ENCODE results near the gene STX16. TPM values are rescaled to one million over a fixed set of nuclear protein-coding genes. Genes with fewer than 3 reads are reported as not detected.
A peak's percentile ranks its signal among the peaks of the same experiment; 100 is the strongest.

STX16 gene
- total RNA-seq, 3 donors from 2014 or later, result 42.2 to 70.4 (median 43.1) TPM

- H3K9me3 ChIP-seq, result no peaks in the 10 kb centered on the region
- no peaks in the 10 kb centered on the region for H3K36me3 ChIP-seq (ENCODE audit: low read depth)
- peak overlapping the region; percentile 91 for H3K4me3 ChIP-seq
- TF ChIP-seq CTCF (IDR thresholded peaks at IDR 0.05), result no peak
- peak; percentile 63 for ATAC-seq
- intact Hi-C loops (cut with DNase I, micrococcal nuclease), result no loop called here
- peaks cover 18% of the 10 kb centered on the region for H3K4me1 ChIP-seq (ENCODE audit: low read depth)
- peak; percentile 76 to 85 (median 77) for DNase-seq
These were observed 993 bp downstream of the STX16 start for GRCh38 chr20:58651946-58652605.

GRCh38 chr20:58652606-58653294, 1.7 kb downstream of the STX16 start:
- no peak overlapping the region for H3K4me3 ChIP-seq
- no peaks in the 10 kb centered on the region for H3K36me3 ChIP-seq (ENCODE audit: low read depth)
- no peak for ATAC-seq
- intact Hi-C loops (cut with DNase I, micrococcal nuclease), result no loop called here
- no peaks in the 10 kb centered on the region for H3K9me3 ChIP-seq
- H3K4me1 ChIP-seq (ENCODE audit: low read depth), result peaks cover 18% of the 10 kb centered on the region
- DNase-seq, result peak in 1 of 3 donors; percentile 15
- TF ChIP-seq CTCF (IDR thresholded peaks at IDR 0.05), result no peak

GRCh38 chr20:58654337-58654736, 3.3 kb downstream of the STX16 start:
- no peak for DNase-seq
- intact Hi-C loops (cut with DNase I, micrococcal nuclease), result no loop called here
- TF ChIP-seq CTCF (IDR thresholded peaks at IDR 0.05), result no peak
- Histone ChIP-seq H3K9me3 (no peaks in the 10 kb centered on the region), H3K4me3 (no peak overlapping the region), H3K4me1 (ENCODE audit: low read depth) (peaks cover 18% of the 10 kb centered on the region), H3K36me3 (ENCODE audit: low read depth) (no peaks in the 10 kb centered on the region)
- no peak for ATAC-seq

GRCh38 chr20:58655328-58656107, 4.4 kb downstream of the STX16 start:
- Histone ChIP-seq H3K4me3 (no peak overlapping the region), H3K9me3 (no peaks in the 10 kb centered on the region), H3K4me1 (ENCODE audit: low read depth) (peaks cover 18% of the 10 kb centered on the region), H3K36me3 (ENCODE audit: low read depth) (no peaks in the 10 kb centered on the region)
- DNase-seq, result no peak
- no peak for ATAC-seq
- intact Hi-C loops (cut with DNase I, micrococcal nuclease), result no loop called here
- no peak for TF ChIP-seq CTCF (IDR thresholded peaks at IDR 0.05)

- intact Hi-C loops (cut with DNase I, micrococcal nuclease), result no loop called here
- no peaks in the 10 kb centered on the region for H3K36me3 ChIP-seq (ENCODE audit: low read depth)
- no peak overlapping the region for H3K4me3 ChIP-seq
- TF ChIP-seq CTCF (IDR thresholded peaks at IDR 0.05), result no peak
- no peaks in the 10 kb centered on the region for H3K9me3 ChIP-seq
- peaks cover 18% of the 10 kb centered on the region for H3K4me1 ChIP-seq (ENCODE audit: low read depth)
- ATAC-seq, result no peak
- no peak for DNase-seq
These were observed 5.7 kb downstream of the STX16 start for GRCh38 chr20:58656831-58657230.
